Measurements from ENCODE around the gene B3GNT9.

GRCh38 chr16:67108931-67109406 is 41.8 kb downstream of the B3GNT9 start:
- TF ChIP-seq CTCF (IDR thresholded peaks at IDR 0.05) (no peak), ZFX (IDR thresholded peaks at IDR 0.05; ENCODE audit: borderline replicate concordance) (no peak)

All from 22Rv1 (cell line).